Dendritic cell treated with granulocyte-macrophage colony-stimulating factor and Interleukin-4, amounts not matched to agents 40 ng/mL and 50 ng/mL, for 4 days (primary cell): ENCODE measurements around the gene GTF2A2.
"Not testable (repeated sequence)": the region's sequence is repeated elsewhere in the genome, so short reads cannot be mapped to it uniquely, and the experiment has no call there.

ENCODE experiments used
- H3K27ac Mint-ChIP-seq: one replicate; pipeline ENCODE4 v1.8.0; 2022; ENCODE audit warnings: mild to moderate bottlenecking, mixed read lengths
- H3K27me3 Mint-ChIP-seq: one replicate; pipeline ENCODE4 v1.8.0; 2022; ENCODE audit warnings: mild to moderate bottlenecking, mixed read lengths
- H3K36me3 Mint-ChIP-seq: one replicate; pipeline ENCODE4 v1.8.0; 2022; ENCODE audit warnings: low read depth, mixed read lengths
- H3K4me1 Mint-ChIP-seq: one replicate; pipeline ENCODE4 v1.8.0; 2022; ENCODE audit warnings: low read depth, mixed read lengths
- H3K4me3 Mint-ChIP-seq: one replicate; pipeline ENCODE4 v1.8.0; 2022; ENCODE audit warnings: mild to moderate bottlenecking, moderate library complexity, mixed read lengths
- H3K9me3 Mint-ChIP-seq: one replicate; pipeline ENCODE4 v1.8.0; 2022; ENCODE audit warnings: mixed read lengths
- intact Hi-C: fragments of 100-400 bp; cut with micrococcal nuclease; formaldehyde crosslinking; loops from one replicate; pipeline ENCODE4 v1.15.0; 2022

GTF2A2 gene

DNA sequence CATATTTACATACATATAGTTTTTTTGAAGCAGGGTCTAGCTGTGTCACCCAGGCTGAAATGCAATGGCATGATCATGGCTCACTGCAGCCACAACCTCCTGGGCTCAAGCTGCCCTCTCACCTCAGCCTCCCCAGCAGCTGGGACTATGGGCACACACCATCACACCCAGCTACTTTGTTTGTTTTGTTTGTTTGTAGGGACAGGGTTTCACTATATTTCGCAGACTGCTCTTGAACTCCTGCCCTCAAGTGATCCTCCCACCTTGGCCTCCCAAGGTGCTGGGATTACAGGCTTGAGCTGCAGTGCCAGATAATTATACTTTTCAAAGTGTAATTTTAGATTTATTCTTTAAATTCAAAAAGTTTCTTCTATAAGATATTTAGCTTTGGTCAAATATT lies 10.2 kb downstream of the GTF2A2 start:
- H3K36me3 Mint-ChIP-seq, result peaks cover 28% of the 10 kb centered on the region
- no peaks in the 10 kb centered on the region for H3K9me3 Mint-ChIP-seq
- H3K4me3 Mint-ChIP-seq, result no peak overlapping the region
- H3K27ac Mint-ChIP-seq, result peak overlapping the region; percentile 27
- peaks cover 9% of the 10 kb centered on the region for H3K4me1 Mint-ChIP-seq
- intact Hi-C loops, result no loop called here
- H3K27me3 Mint-ChIP-seq, result no peaks in the 10 kb centered on the region

DNA sequence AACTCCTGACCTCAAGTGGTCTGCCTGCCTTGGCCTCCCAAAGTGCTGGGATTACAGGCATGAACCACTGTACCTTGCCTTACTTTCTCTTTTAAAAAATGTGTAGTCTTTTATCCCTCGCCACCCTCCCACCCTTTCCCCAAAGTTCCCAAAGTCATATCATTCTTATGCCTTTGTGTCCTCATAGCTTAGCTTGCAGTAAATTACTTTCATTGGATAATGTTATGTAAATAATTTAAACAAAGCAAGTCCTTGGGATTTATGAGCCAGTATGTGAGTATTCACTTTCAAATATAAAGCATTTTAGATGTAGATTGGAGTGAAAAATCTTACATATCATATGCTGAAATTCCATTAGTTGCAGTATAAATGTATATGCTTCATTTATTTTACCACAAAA lies 11.0 kb downstream of the GTF2A2 start:
- no peak overlapping the region for H3K4me3 Mint-ChIP-seq
- peaks cover 9% of the 10 kb centered on the region for H3K4me1 Mint-ChIP-seq
- no peaks in the 10 kb centered on the region for H3K9me3 Mint-ChIP-seq
- H3K27ac Mint-ChIP-seq, result no peak overlapping the region
- H3K27me3 Mint-ChIP-seq, result no peaks in the 10 kb centered on the region
- intact Hi-C loops, result no loop called here
- peaks cover 36% of the 10 kb centered on the region for H3K36me3 Mint-ChIP-seq

GRCh38 chr15:59645812-59646211 lies 11.5 kb downstream of the GTF2A2 start:
- H3K4me1 Mint-ChIP-seq, H3K27me3 Mint-ChIP-seq, H3K27ac Mint-ChIP-seq, H3K9me3 Mint-ChIP-seq, intact Hi-C loops, H3K4me3 Mint-ChIP-seq: not testable (repeated sequence)
- peaks cover 41% of the 10 kb centered on the region for H3K36me3 Mint-ChIP-seq

DNA sequence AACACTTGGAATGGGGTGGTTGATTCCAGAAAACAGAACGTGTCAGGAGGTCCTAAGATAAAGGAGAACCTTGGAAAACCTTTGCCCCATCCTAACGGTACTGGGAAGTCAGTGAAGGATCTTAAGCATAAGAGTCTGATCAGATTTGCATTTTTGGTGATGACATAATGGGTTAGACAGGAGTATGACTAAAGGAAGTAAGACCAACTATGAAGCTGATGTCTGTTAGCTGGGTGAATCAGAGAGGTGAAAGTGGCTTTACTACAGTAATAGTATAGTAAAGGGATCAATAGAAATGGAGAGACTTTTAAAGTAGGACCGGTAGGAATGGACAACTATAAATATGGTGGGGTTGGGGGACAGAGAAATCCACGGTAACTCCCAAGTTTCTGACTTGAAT lies 12.6 kb downstream of the GTF2A2 start:
- H3K27me3 Mint-ChIP-seq, result no peaks in the 10 kb centered on the region
- H3K27ac Mint-ChIP-seq, result no peak overlapping the region
- intact Hi-C loops, result loop anchor here (5.0 kb wide), 1 partner anchor 112 kb away; no protein-coding TSS in a partner anchor
- H3K4me1 Mint-ChIP-seq, result peaks cover 9% of the 10 kb centered on the region
- peaks cover 45% of the 10 kb centered on the region for H3K36me3 Mint-ChIP-seq
- no peaks in the 10 kb centered on the region for H3K9me3 Mint-ChIP-seq
- H3K4me3 Mint-ChIP-seq, result no peak overlapping the region

GRCh38 chr15:59642351-59642750 lies 15.0 kb downstream of the GTF2A2 start:
- Mint-ChIP-seq H3K36me3 (peaks cover 69% of the 10 kb centered on the region), H3K4me1 (peaks cover 9% of the 10 kb centered on the region), H3K9me3 (no peaks in the 10 kb centered on the region), H3K27ac (no peak overlapping the region), H3K4me3 (no peak overlapping the region), H3K27me3 (no peaks in the 10 kb centered on the region)
- intact Hi-C loops, result loop anchor here (5.0 kb wide), 1 partner anchor 110 kb away; no protein-coding TSS in a partner anchor

DNA sequence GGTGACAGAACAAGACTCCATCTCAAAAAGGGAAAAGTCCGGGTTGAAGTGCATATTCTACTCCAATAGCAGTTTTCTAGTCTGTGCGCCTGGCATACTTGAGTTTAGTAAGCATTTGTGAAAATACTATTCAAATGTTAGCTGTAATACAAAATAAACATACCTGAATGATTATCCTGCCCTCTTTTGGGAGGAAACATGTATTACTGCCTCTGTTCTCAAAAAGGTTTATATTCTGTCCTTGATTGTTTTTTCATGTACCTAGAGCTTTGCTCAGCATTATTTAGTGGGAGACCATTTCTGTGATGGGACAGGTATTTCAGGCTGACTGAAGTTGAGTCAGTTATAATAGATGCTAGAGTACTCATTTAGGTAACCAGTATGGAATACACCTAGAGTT lies 19.8 kb downstream of the GTF2A2 start:
- intact Hi-C loops, H3K9me3 Mint-ChIP-seq, H3K27ac Mint-ChIP-seq, H3K27me3 Mint-ChIP-seq, H3K4me3 Mint-ChIP-seq: not testable (repeated sequence)
- Mint-ChIP-seq H3K4me1 (peaks cover 12% of the 10 kb centered on the region), H3K36me3 (peaks cover 52% of the 10 kb centered on the region)

DNA sequence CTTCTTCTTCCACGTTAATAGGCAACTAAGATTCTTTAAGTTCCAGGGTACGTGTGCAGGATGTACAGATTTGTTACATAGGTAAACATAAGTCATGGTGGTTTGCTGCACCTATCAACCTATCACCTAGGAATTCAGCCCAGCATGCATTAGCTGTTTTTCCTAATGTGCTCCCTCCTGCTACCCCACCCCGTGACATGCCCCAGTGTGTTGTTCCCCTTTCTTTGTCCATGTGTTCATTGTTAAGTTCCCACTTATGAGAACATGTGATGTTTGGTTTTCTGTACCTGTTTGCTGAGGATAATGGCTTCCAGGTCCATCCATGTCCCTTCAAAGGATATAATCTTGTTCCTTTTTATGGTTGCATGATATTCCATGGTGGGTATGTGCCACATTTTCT lies 21.1 kb downstream of the GTF2A2 start:
- Mint-ChIP-seq H3K27ac (no peak overlapping the region), H3K36me3 (peaks cover 41% of the 10 kb centered on the region), H3K27me3 (no peaks in the 10 kb centered on the region), H3K9me3 (no peaks in the 10 kb centered on the region), H3K4me1 (peaks cover 12% of the 10 kb centered on the region), H3K4me3 (no peak overlapping the region)
- intact Hi-C loops, result no loop called here

DNA sequence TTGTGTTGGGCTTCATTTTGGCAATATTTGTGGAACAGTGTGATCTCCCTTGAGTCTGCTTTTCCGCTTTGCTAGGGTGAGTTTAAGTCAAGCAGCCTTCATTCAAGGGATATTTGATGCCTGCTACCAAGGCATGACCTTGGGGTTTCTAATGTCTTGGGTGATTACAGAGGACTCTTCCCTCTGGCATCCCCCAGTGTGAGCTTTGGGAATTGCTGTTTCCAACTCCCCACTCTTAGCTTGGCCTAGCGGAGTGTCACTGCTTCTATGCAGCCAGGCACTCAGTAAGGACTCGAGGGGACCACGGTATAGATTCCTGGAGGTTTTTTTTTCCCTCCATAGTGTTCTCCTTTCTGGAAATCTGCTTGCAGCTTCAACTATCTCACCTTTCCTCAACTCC lies 24.6 kb downstream of the GTF2A2 start:
- no peak overlapping the region for H3K4me3 Mint-ChIP-seq

GRCh38 chr15:59622289-59622688 lies 35.0 kb downstream of the GTF2A2 start:
- Mint-ChIP-seq H3K27me3 (peaks cover 19% of the 10 kb centered on the region), H3K27ac (no peak overlapping the region), H3K9me3 (no peaks in the 10 kb centered on the region), H3K4me3 (no peak overlapping the region), H3K36me3 (no peaks in the 10 kb centered on the region), H3K4me1 (peaks cover 11% of the 10 kb centered on the region)
- intact Hi-C loops, result loop anchor here (5.0 kb wide), 1 partner anchor 90 kb away; no protein-coding TSS in a partner anchor

More for the DNA sequence above, 24.6 kb downstream of the GTF2A2 start:
- Mint-ChIP-seq H3K9me3 (no peaks in the 10 kb centered on the region), H3K4me1 (peaks cover 12% of the 10 kb centered on the region), H3K27me3 (no peaks in the 10 kb centered on the region), H3K36me3 (peaks cover 13% of the 10 kb centered on the region), H3K27ac (no peak overlapping the region)
- intact Hi-C loops, result no loop called here

- H3K27ac Mint-ChIP-seq, result no peak overlapping the region
- H3K27me3 Mint-ChIP-seq, result peaks cover 27% of the 10 kb centered on the region
- intact Hi-C loops, result no loop called here
- H3K9me3 Mint-ChIP-seq, result no peaks in the 10 kb centered on the region
- no peaks in the 10 kb centered on the region for H3K36me3 Mint-ChIP-seq
- no peak overlapping the region for H3K4me3 Mint-ChIP-seq
- H3K4me1 Mint-ChIP-seq, result peaks cover 21% of the 10 kb centered on the region
Observed at GRCh38 chr15:59618406-59618805, 38.9 kb downstream of the GTF2A2 start.

DNA sequence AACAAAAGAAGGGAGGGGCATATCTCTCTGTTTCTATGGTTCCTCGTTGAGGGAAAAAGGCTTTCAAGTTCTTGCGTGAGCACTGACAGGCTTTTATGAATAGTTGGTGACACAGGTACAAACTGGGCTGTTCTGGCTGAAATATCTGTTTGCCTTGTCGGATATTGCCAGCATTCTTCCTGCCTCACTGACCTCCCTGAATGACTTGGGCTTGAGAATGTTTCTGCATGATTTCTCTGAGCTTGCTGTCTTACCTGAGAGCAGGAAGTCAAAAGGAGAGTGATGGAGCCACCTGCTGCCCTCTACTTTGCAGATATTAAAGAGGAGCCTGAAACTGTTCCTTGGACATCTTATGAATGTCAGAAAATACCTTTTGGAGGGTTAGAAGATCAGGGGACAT lies 40.9 kb downstream of the GTF2A2 start:
- intact Hi-C loops, result no loop called here
- peaks cover 2% of the 10 kb centered on the region for H3K9me3 Mint-ChIP-seq
- peaks cover 30% of the 10 kb centered on the region for H3K4me1 Mint-ChIP-seq
- H3K27ac Mint-ChIP-seq, result no peak overlapping the region
- H3K4me3 Mint-ChIP-seq, result no peak overlapping the region
- peaks cover 33% of the 10 kb centered on the region for H3K27me3 Mint-ChIP-seq
- no peaks in the 10 kb centered on the region for H3K36me3 Mint-ChIP-seq

DNA sequence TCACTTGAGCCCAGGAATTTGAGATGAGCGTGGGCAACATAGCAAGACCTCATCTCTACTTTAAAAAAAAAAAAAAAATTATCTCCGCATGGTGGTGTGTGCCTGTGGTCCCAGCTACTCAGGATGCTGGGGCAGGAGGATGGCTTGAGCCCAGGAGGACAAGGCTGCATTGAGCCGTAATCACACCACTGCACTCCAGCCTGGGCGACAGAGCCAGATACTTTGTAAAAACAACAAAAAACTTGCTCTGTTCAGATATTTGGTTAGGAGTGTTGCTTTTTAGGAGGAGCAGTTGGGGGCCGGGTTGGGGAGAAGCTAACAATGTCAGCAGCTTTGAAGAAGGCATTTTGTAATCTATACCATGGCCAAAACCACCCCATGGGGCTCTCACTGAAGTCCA lies 41.7 kb downstream of the GTF2A2 start:
- Mint-ChIP-seq H3K4me1 (peaks cover 35% of the 10 kb centered on the region), H3K27ac (no peak overlapping the region), H3K9me3 (peaks cover 9% of the 10 kb centered on the region), H3K4me3 (no peak overlapping the region), H3K36me3 (no peaks in the 10 kb centered on the region), H3K27me3 (peaks cover 34% of the 10 kb centered on the region)
- intact Hi-C loops, result no loop called here

DNA sequence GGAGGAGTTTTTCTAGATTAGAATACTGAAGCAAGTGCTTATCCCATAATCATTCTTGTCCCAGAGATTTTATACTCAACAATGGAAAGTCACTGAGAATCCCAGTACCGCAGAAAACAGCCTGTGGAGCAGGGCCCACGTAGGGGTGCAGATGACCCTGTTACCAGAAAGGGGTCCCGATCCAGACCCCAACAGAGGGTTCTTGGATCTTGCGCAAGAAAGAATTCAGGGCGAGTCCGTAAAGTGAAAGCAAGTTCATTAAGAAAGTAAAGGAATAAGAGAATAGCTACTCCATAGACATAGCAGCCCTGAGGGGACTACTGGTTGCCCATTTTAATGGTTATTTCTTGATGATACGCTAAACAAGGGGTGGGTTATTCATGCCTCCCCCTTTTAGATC lies 43.2 kb downstream of the GTF2A2 start:
- H3K9me3 Mint-ChIP-seq, result peaks cover 9% of the 10 kb centered on the region
- no peak overlapping the region for H3K27ac Mint-ChIP-seq
- intact Hi-C loops, result no loop called here

GRCh38 chr15:59611276-59612260 lies 45.7 kb downstream of the GTF2A2 start, which contains the start of gene GCNT3:
TSS of gene GCNT3 (plus strand) at chr15:59611783. CDS start at chr15:59618239, 6,456 bp downstream.
- Mint-ChIP-seq H3K27ac (peak within 1 kb of the TSS; percentile 31), H3K36me3 (no peaks in the 10 kb centered on the region)

More for the DNA sequence above, 43.2 kb downstream of the GTF2A2 start:
- Mint-ChIP-seq H3K4me1 (peaks cover 39% of the 10 kb centered on the region), H3K36me3 (no peaks in the 10 kb centered on the region), H3K4me3 (no peak overlapping the region), H3K27me3 (peaks cover 33% of the 10 kb centered on the region)

More at GRCh38 chr15:59611276-59612260, 45.7 kb downstream of the GTF2A2 start, which contains the start of gene GCNT3:
- Mint-ChIP-seq H3K27me3 (peaks cover 33% of the 10 kb centered on the region), H3K4me3 (no peak within 1 kb of the TSS), H3K4me1 (peaks cover 28% of the 10 kb centered on the region), H3K9me3 (peaks cover 9% of the 10 kb centered on the region)
- intact Hi-C loops, result no loop called here
